Sigmoid colon (tissue), 7 donors: ENCODE measurements around the gene ATOX1. TPM values are rescaled to one million over a fixed set of nuclear protein-coding genes. Genes with fewer than 3 reads are reported as not detected.
A peak's percentile ranks its signal among the peaks of the same experiment; 100 is the strongest.

Experiments used
- DNase-seq: peaks from one replicate; pipeline ENCODE4 v3.0.0-alpha.2; 2019
- H3K27ac ChIP-seq, 4 donors: fragments of 200-600 bp; sonication (generic); one replicate each; pipeline ENCODE4 v1.5.1; 2016 to 2019; ENCODE audit warnings: mild to moderate bottlenecking in 1 of 4
- H3K27me3 ChIP-seq, 3 donors: fragments of 200-600 bp; sonication (generic); one replicate each; pipeline ENCODE4 v1.5.1; 2019; ENCODE audit warnings: mild to moderate bottlenecking in 1 of 3
- H3K36me3 ChIP-seq, 4 donors: fragments of 200-600 bp; sonication (generic); one replicate each; pipeline ENCODE4 v1.5.1; 2016 to 2019
- H3K4me1 ChIP-seq, 4 donors: fragments of 200-600 bp; sonication (generic); one replicate each; pipeline ENCODE4 v1.5.1; 2017 to 2019
- H3K4me3 ChIP-seq, 4 donors: fragments of 200-600 bp; sonication (generic); one replicate each; pipeline ENCODE4 v1.5.1; 2017 to 2019; ENCODE audit warnings: mild to moderate bottlenecking in 2 of 4, moderate library complexity in 1 of 4
- H3K9me3 ChIP-seq, 4 donors: fragments of 200-600 bp in 3 of 4; sonication (generic) in 3 of 4; one replicate each; pipeline versions ENCODE4 v1.5.1 to v1.6.1; 2013 to 2019
- CTCF ChIP-seq, 4 experiments: fragments of 450-650 bp in 3 of 4; fragments of 200-600 bp in 1 of 4; IDR thresholded peaks; one replicate each; pipeline ENCODE4 v1.5.1; 2016 to 2019; ENCODE audit warnings: antibody characterized with exemption in 4 of 4, mild to moderate bottlenecking in 3 of 4, moderate library complexity in 2 of 4
- EP300 ChIP-seq, 4 donors: sonication (generic); formaldehyde crosslinking; IDR thresholded peaks; one replicate each; pipeline ENCODE4 v1.6.1; 2017; ENCODE audit warnings: antibody characterized with exemption in 4 of 4
- POLR2A ChIP-seq, 2 donors: fragments of 450-650 bp; IDR thresholded peaks; one replicate each; pipeline ENCODE4 v1.6.1; 2016; ENCODE audit warnings: antibody characterized with exemption in 2 of 2, mild to moderate bottlenecking in 2 of 2, moderate library complexity in 2 of 2
- POLR2AphosphoS5 ChIP-seq, 4 donors: sonication (generic); formaldehyde crosslinking; IDR thresholded peaks; one replicate each; pipeline ENCODE4 v1.6.1; 2017; ENCODE audit warnings: antibody characterized with exemption in 4 of 4
- WGBS, 2 donors: extraction: QIAGEN DNeasy Blood & Tissue Kit; methylation state at CpG; one replicate each; pipeline ENCODE4 v1.1.7; 2013; 5-methylcytosine and 5-hydroxymethylcytosine counted together
- intact Hi-C: fragments of 100-400 bp; cut with DNase I; formaldehyde crosslinking; loops from one replicate; pipeline ENCODE4 v1.15.1; 2023
- polyA plus RNA-seq, 3 donors: library from polyadenylated mRNA; stranded (reverse); fragments of 200-250 nt; gene quantifications; one replicate each; pipeline ENCODE4 v1.2.3, GENCODE V29; 2013
- total RNA-seq, 4 donors: library from RNA; depleted of rRNA; stranded (reverse); fragments of >200 nt; gene quantifications; one replicate each; pipeline ENCODE4 v1.1.0, GENCODE V29; 2016
- donor health status: healthy with polysubstance abuse.
- donor health status: Bipolar disorder and iron deficiency.
- donor health status: healthy.

The ATOX1 gene
- total and polyA plus RNA-seq, 7 donors = 62.0 to 205 (median 130) TPM

GRCh38 chr5:151709109-151709735, 49.2 kb downstream of the ATOX1 start:
- no peak for TF ChIP-seq POLR2A (IDR thresholded peaks at IDR 0.05)
- no peak for TF ChIP-seq EP300 (IDR thresholded peaks at IDR 0.05)
- TF ChIP-seq CTCF (IDR thresholded peaks at IDR 0.05) = no peak
- no peak for TF ChIP-seq POLR2AphosphoS5 (IDR thresholded peaks at IDR 0.05)
- no peak for DNase-seq
- WGBS, 2 donors = 82 to 90% methylated on average over 13 of the region's 13 CpGs
- intact Hi-C loops = no loop called here
- no peaks in the 10 kb centered on the region for H3K9me3 ChIP-seq
- H3K27me3 ChIP-seq = no peaks in the 10 kb centered on the region
- no peaks in the 10 kb centered on the region for H3K36me3 ChIP-seq
- H3K4me3 ChIP-seq = no peak overlapping the region
- H3K27ac ChIP-seq = no peak overlapping the region
- H3K4me1 ChIP-seq = no peaks in the 10 kb centered on the region

- intact Hi-C loops = no loop called here
- no peaks in the 10 kb centered on the region for H3K36me3 ChIP-seq
- peak overlapping the region in 2 of 4 donors; percentile 3 to 35 for H3K27ac ChIP-seq
- DNase-seq = no peak
- H3K9me3 ChIP-seq = no peaks in the 10 kb centered on the region
- no peaks in the 10 kb centered on the region for H3K4me1 ChIP-seq
- H3K4me3 ChIP-seq = no peak overlapping the region
- no peaks in the 10 kb centered on the region for H3K27me3 ChIP-seq
- no peak for TF ChIP-seq EP300 (IDR thresholded peaks at IDR 0.05)
- TF ChIP-seq POLR2AphosphoS5 (IDR thresholded peaks at IDR 0.05) = no peak
- TF ChIP-seq POLR2A (IDR thresholded peaks at IDR 0.05) = no peak
- no peak for TF ChIP-seq CTCF (IDR thresholded peaks at IDR 0.05)
Observed at GRCh38 chr5:151708126-151708525, 50.3 kb downstream of the ATOX1 start.

GRCh38 chr5:151707567-151707966, 50.9 kb downstream of the ATOX1 start:
- no peaks in the 10 kb centered on the region for H3K4me1 ChIP-seq
- peak overlapping the region in 1 of 4 donors; percentile 35 for H3K27ac ChIP-seq
- peak in 1 of 4 donors; percentile 23 for TF ChIP-seq POLR2AphosphoS5 (IDR thresholded peaks at IDR 0.05)
- no peak for TF ChIP-seq EP300 (IDR thresholded peaks at IDR 0.05)
- no peaks in the 10 kb centered on the region for H3K36me3 ChIP-seq
- intact Hi-C loops = no loop called here
- no peaks in the 10 kb centered on the region for H3K9me3 ChIP-seq
- 65 to 70% methylated on average over 2 of the region's 2 CpGs for whole genome bisulfite sequencing, 2 donors
- H3K27me3 ChIP-seq = no peaks in the 10 kb centered on the region
- H3K4me3 ChIP-seq = no peak overlapping the region
- DNase-seq = no peak

- no peak for DNase-seq
- Histone ChIP-seq H3K27me3 (no peaks in the 10 kb centered on the region), H3K4me1 (no peaks in the 10 kb centered on the region), H3K9me3 (no peaks in the 10 kb centered on the region), H3K27ac (peak overlapping the region in 1 of 4 donors; percentile 35), H3K36me3 (no peaks in the 10 kb centered on the region), H3K4me3 (no peak overlapping the region)
- intact Hi-C loops = no loop called here
- no peak for TF ChIP-seq POLR2A (IDR thresholded peaks at IDR 0.05)
- TF ChIP-seq EP300 (IDR thresholded peaks at IDR 0.05) = no peak
- no peak for TF ChIP-seq CTCF (IDR thresholded peaks at IDR 0.05)
- no peak for TF ChIP-seq POLR2AphosphoS5 (IDR thresholded peaks at IDR 0.05)
Observed at GRCh38 chr5:151706906-151707305, 51.5 kb downstream of the ATOX1 start.

- 25 to 60% methylated on average over 1 of the region's 1 CpG for WGBS, 2 donors
Observed at GRCh38 chr5:151703780-151704179, 54.7 kb downstream of the ATOX1 start.

More at GRCh38 chr5:151703780-151704179, 54.7 kb downstream of the ATOX1 start:
- Histone ChIP-seq H3K4me3 (no peak overlapping the region), H3K27me3 (no peaks in the 10 kb centered on the region), H3K9me3 (no peaks in the 10 kb centered on the region), H3K36me3 (no peaks in the 10 kb centered on the region), H3K27ac (no peak overlapping the region), H3K4me1 (peaks cover 0 to 17% (median 11%) of the 10 kb centered on the region in 4 donors)
- TF ChIP-seq CTCF (IDR thresholded peaks at IDR 0.05) = no peak
- no peak for TF ChIP-seq POLR2A (IDR thresholded peaks at IDR 0.05)
- no peak for TF ChIP-seq POLR2AphosphoS5 (IDR thresholded peaks at IDR 0.05)
- no peak for TF ChIP-seq EP300 (IDR thresholded peaks at IDR 0.05)
- DNase-seq = no peak
- intact Hi-C loops = no loop called here
